NCI-H2227 treated with DMSO at 0.1 percent for 48 hours (cell line): ENCODE data around the gene STAB1.

ENCODE experiments used
- DNase-seq: peaks from one replicate; lab custom pipeline; 2025; lab: John Stamatoyannopoulos, UW

STAB1 gene

DNA sequence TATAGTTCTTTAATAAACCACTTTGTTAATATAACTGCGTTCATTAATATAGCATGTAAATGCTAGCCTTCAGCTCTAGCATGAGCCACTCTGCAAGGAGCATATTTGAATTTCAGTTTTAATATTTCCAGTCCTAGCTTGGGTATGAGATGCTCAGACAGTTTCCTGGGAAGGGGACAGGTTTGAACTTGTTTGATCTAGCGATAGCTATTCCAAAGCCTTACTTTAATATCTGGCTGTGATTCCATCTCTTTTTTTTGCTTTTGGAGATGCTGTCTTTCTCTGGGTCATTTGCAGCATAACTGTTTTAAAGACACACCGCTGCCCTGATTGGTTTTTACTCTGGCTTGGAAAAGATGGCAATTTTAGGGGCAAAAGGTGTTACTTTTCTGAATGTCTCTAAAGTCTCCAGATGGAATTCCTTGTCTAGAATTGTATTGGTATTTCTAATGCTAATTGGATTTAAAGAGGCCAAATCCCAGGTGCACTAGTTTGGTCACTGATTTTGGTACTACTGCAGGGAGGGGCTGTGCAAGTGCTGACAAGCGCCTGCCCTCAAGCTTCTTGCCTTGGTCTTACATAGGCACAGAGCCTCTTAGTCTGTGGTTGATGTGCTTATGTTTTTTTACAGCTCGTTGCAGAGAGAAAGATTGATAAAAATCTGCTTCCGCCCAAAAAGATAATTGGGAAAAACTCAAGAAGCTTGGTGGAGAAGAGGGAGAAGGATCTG lies 36.9 kb upstream of the STAB1 start:
- no peak for DNase-seq

DNA sequence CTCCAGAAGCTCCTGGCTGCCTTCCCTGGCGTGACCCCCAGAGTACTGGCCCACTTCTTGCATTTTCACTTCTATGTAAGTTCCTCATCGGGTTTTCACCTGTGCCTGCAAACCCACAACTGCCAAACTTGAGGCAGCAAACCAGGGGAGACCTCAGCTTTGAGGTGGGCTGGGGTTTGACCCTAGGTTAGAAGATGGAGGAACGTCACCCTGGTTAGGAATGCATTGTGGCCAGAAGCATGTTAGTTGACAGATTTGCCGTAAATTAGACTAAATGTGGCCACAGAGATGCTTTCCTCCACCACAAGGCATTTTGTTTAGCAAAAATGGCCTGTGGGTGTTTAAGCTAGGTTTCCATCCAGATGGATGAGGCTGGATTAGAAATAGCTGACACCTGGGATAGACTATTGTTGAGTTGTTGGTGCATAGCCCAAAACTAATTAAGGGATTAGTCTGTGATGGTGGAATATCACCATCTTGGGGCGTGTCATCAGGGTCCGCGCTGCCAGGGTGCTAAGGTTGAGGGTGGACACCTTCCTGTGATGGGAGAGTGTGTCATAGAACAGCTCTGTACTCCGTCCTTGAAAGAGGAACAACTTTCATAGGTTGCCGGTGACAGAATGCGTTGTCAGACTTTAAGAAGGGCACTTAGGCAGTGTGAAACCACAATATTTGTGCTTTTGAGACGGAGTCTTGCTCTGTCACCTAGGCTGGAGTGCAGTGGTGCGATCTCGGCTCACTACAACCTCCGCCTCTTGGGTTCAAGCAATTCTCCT lies 36.2 kb upstream of the STAB1 start:
- DNase-seq, result no peak

- DNase-seq, result no peak
Measured at GRCh38 chr3:52461874-52462273, 33.3 kb upstream of the STAB1 start.

GRCh38 chr3:52463416-52463815 lies 31.7 kb upstream of the STAB1 start:
- no peak for DNase-seq

DNA sequence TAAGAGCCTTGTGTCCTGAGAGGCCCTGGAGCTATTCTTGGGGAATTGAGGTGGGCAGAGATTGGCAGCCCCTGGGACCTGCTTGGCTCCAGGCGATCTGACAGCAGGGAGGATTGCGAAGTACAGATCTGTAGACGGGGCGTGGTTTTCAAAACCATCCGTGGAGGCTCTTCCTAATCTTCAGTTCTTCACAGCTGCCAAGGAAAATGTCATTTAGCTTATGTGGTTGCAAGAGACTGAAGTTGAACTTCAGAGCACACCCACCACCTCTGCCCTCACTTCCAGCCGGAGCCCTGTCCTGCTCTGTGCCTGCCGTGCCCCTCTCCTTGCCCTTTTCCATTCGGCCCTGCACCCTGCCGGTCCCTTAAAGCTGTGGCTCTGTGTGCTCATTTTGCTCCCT lies 26.8 kb upstream of the STAB1 start:
- DNase-seq, result no peak

DNA sequence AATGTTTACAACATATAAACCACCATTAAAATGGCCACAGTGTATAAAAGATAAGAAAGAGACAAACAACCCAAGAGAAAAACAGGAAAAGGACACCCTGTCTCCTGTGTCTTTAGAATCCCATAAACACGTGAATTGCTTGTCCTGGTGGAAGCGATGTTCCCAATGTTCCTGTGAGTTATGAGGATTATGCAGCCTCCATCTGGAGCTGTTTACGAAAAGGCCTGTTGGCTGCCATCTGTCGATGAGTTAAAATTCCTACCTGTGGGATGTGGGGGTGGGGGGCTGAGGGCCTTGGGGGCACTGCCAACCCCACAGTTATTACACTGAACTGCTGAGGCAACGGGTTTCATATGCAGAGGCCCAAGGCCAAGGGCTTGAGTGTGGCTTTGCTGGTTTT lies 26.1 kb upstream of the STAB1 start:
- no peak for DNase-seq

DNA sequence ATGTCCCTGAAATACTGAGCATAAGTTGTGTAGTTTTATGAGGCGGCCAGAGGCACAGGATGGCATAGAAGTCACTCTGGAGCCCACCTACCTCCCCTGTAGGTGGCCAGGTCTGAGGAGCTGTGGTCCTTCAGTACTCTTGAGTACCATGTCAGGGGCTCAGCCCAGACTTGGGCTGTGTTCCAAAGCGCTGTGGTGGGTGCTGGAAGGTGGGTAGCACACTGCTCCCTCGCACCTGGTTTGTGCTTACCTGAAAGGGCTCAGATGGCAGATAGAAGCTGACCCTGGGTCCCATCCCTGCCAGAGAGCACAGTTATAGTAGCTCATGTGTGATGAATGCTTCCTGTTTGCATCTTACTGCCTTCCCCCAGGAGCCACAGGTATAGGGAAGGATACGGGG lies 24.2 kb upstream of the STAB1 start:
- no peak for DNase-seq

- DNase-seq, result no peak
Measured at GRCh38 chr3:52471371-52472238, 23.5 kb upstream of the STAB1 start.

GRCh38 chr3:52472239-52473000 lies 22.7 kb upstream of the STAB1 start:
- DNase-seq, result no peak

DNA sequence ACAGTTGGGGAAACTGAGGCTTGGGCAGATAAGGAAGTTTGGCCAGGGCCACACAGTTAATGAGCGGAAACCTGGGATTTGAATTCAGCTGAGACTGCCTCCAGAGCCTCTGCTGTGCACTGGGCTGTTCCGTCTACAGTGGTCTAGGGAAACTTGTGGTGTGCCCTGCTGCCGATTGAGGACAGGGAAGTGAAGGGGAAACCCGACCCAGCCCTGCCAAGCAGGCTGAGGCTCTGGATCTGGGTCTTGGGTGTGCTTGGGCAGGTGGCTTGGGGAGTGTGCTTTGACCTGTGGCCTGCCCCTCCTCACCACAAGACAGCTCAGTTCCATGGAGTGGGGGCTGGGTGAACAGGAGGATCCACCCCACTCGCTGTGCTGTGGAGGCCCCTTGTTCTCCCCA lies 22.1 kb upstream of the STAB1 start:
- DNase-seq, result no peak

- DNase-seq, result no peak
Measured at GRCh38 chr3:52477076-52477795, 17.9 kb upstream of the STAB1 start.

DNA sequence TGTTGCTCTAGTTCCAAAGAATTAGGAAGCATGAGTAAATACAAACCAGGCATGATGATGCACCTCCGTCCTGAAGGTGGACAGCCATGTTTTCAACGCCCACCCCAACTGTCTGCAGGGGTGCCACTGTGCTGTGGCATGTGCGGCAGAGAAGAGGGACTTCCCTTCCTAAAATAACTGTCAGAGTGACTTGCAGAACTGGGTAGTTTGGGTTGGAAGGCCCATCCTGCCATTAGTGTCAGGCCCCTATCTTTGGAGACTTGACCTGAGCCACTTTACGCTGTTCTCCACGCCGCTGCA lies 17.4 kb upstream of the STAB1 start:
- no peak for DNase-seq

DNA sequence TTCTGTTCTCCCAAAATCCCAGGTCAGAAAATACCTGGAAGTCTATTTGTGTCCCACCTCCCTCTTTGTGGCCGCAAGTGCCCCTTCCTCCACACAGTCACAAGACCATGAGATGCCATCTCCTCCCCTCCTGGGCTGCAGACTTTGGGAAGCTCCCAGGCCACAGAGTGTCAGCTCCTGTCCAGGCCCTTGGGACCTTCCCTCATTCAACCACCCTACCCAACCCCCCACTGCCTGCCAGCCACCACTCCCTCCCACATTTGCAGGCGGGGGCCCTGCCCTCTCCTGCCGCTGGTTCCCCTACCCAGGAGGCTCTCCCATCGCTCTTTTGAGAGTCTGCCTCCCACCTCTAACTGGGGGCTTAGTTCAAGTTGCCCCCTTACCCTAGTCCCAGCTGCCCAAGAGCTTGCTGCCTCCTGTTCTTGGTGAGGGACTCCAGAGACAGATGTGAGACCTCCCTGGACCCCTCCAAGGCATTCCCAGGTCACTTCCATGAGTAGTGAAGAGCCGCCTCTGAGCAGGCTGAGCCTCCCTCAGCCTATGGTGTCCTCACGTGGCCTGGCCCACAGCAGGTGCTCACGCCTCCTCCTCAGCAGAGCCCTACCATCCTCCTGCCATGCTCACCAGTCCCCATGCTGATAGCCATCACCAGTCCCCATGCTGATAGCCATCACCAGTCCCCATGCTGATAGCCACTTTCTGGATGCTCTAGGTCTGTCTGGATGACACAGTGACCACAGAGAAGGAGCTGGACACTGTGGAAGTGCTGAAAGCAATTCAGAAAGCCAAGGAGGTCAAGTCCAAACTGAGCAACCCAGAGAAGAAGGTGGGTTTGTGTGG lies 15.9 kb upstream of the STAB1 start:
- no peak for DNase-seq

DNA sequence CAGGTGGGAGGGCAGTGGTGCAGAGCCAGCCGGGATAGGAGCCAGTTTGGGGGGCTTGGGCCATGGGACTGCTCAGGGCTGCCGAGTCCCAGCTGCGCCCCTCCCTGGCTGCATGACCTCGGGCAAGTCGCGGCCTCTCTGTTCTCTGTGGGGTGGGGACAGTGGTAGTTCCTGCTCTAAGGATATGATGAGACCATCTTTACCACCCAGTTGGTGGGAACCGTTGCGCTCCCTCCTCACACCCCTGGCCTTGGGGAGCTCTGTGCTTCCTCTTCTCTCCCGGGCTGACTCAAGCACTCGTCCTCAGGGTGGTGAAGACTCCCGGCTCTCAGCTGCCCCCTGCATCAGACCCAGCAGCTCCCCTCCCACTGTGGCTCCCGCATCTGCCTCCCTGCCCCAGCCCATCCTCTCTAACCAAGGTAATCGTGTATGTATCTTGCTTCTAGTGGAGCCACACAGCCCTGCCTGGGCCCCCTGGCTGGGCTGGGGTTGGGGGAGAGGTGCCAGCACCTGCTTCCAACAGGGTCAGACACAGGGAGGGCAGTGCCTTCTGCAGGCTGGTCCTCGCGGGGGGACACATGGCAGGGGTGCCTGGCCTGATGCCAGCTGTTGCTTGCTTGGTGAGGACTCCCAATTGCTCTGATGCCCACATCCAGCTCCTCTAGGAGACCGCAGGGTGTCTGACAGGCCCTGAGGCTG lies 15.1 kb upstream of the STAB1 start:
- DNase-seq, result no peak

GRCh38 chr3:52480768-52481715 lies 14.1 kb upstream of the STAB1 start:
- no peak for DNase-seq

- no peak for DNase-seq
Measured at GRCh38 chr3:52481819-52482521, 13.2 kb upstream of the STAB1 start.

GRCh38 chr3:52483081-52483480 lies 12.1 kb upstream of the STAB1 start:
- DNase-seq, result no peak
